OCI-LY7 (cell line): ENCODE measurements around the gene SRD5A2.

Source experiments
- CTCF ChIP-seq: fragments of 200-600 bp; sonication (generic); conservative IDR thresholded peaks from 2 replicates; pipeline ENCODE4 v1.5.1; 2014; ENCODE audit warnings: mild to moderate bottlenecking, antibody characterized with exemption, low read length, moderate library complexity, mixed read lengths
- EZH2phosphoT487 ChIP-seq: fragments of 200-600 bp; sonication (generic); IDR thresholded peaks from 2 replicates; pipeline ENCODE4 v1.6.1; 2018; ENCODE audit warnings: low read depth, borderline replicate concordance, mild to moderate bottlenecking, mixed run types, antibody characterized with exemption, low read length, moderate library complexity, mixed read lengths

GRCh38 chr2:31531101-31531500, 49.6 kb downstream of the SRD5A2 start:
- TF ChIP-seq CTCF, result no peak
- TF ChIP-seq EZH2phosphoT487, result no peak
